ELF-1 (cell line): ENCODE data around the gene EYA4.

ENCODE experiments used
- DNase-seq: peaks from one replicate; pipeline ENCODE4 v3.0.0-alpha.2; 2016; ENCODE audit warnings: low read depth, low spot score

EYA4 gene

GRCh38 chr6:133348846-133349245 is 107.7 kb downstream of the EYA4 start:
- no peak for DNase-seq

- no peak for DNase-seq
Observed at GRCh38 chr6:133350928-133351327, 109.8 kb downstream of the EYA4 start.

GRCh38 chr6:133352046-133352445 is 110.9 kb downstream of the EYA4 start:
- no peak for DNase-seq

- DNase-seq = no peak
Observed at GRCh38 chr6:133353061-133353460, 111.9 kb downstream of the EYA4 start.

GRCh38 chr6:133355922-133356321 is 114.8 kb downstream of the EYA4 start:
- no peak for DNase-seq

GRCh38 chr6:133358574-133359150 is 117.5 kb downstream of the EYA4 start:
- DNase-seq = no peak

GRCh38 chr6:133359256-133359655 is 118.1 kb downstream of the EYA4 start:
- DNase-seq = no peak

- DNase-seq = no peak
Observed at GRCh38 chr6:133359760-133360159, 118.6 kb downstream of the EYA4 start.

- DNase-seq = no peak
Observed at GRCh38 chr6:133360194-133360593, 119.0 kb downstream of the EYA4 start.

- DNase-seq = no peak
Observed at GRCh38 chr6:133362813-133363212, 121.7 kb downstream of the EYA4 start.

GRCh38 chr6:133368664-133369063 is 127.5 kb downstream of the EYA4 start:
- DNase-seq = no peak

GRCh38 chr6:133369773-133370272 is 128.7 kb downstream of the EYA4 start:
- DNase-seq = peak; percentile 38

GRCh38 chr6:133376743-133377142 is 135.6 kb downstream of the EYA4 start:
- no peak for DNase-seq

GRCh38 chr6:133377219-133377618 is 136.1 kb downstream of the EYA4 start:
- DNase-seq = no peak

- DNase-seq = no peak
Observed at GRCh38 chr6:133380047-133380446, 138.9 kb downstream of the EYA4 start.

GRCh38 chr6:133380723-133381122 is 139.6 kb downstream of the EYA4 start:
- DNase-seq = no peak

- DNase-seq = no peak
Observed at GRCh38 chr6:133388731-133389130, 147.6 kb downstream of the EYA4 start.

- DNase-seq = no peak
Observed at GRCh38 chr6:133390168-133390567, 149.0 kb downstream of the EYA4 start.

GRCh38 chr6:133392015-133392414 is 150.9 kb downstream of the EYA4 start:
- DNase-seq = no peak

GRCh38 chr6:133392641-133393040 is 151.5 kb downstream of the EYA4 start:
- DNase-seq = no peak

- DNase-seq = no peak
Observed at GRCh38 chr6:133393891-133394290, 152.7 kb downstream of the EYA4 start.

- DNase-seq = no peak
Observed at GRCh38 chr6:133394630-133395029, 153.5 kb downstream of the EYA4 start.

GRCh38 chr6:133396233-133396983 is 155.3 kb downstream of the EYA4 start:
- DNase-seq = no peak
